ENCODE results near the gene GDF11.

Gene GDF11

GRCh38 chr12:55742719-55743405, at the start of gene GDF11:
GDF11 (plus strand) TSS chr12:55743122; CDS start chr12:55743317, 195 bp downstream.
- DNase-seq (ENCODE audit: low read depth) = peak; percentile 65

- no peak for DNase-seq (ENCODE audit: low read depth)
Measured at GRCh38 chr12:55693323-55694187, 49.4 kb upstream of the GDF11 start.

- DNase-seq (ENCODE audit: low read depth) = no peak
Measured at GRCh38 chr12:55694188-55694515, 48.8 kb upstream of the GDF11 start.

DNA sequence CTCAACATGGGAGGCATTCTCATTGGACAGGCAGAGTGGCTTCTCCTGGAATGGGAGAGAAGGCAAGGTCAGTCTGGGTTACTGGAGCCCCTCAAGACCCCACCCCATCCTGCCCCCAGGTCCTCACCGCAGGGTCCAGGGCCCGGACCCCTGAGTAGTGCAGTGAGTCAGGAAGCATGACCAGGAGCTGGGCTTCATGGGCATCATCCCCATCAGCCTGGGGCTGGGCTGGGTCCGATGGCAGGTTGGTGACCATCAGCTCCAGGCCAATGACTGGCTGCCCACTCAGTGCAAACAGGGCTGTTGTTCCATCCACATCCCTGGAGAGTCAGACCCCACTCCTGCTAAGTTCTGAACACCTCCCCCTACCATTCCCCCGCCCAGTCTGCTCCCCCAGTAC, 48.3 kb upstream of the GDF11 start:
- no peak for DNase-seq (ENCODE audit: low read depth)

DNA sequence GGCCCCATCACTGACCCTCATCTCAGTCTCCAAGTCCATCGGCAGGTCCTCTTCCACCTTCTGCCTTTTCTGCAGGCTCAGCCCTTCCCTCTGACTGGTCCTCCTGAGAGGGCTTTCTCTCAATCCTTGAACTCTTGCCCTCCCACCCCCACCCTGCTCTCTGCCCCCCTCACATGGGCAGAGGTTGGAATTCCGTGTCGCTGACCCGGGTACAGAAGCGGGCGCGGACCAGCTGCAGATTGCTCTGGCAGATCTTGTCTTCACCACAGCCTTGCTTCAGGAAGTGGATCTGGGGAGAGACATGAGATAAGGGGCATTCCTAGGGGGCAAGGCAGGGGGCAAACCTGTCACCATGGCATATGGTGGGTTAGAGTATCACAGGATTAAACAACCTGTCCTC, 47.6 kb upstream of the GDF11 start:
- no peak for DNase-seq (ENCODE audit: low read depth)

DNA sequence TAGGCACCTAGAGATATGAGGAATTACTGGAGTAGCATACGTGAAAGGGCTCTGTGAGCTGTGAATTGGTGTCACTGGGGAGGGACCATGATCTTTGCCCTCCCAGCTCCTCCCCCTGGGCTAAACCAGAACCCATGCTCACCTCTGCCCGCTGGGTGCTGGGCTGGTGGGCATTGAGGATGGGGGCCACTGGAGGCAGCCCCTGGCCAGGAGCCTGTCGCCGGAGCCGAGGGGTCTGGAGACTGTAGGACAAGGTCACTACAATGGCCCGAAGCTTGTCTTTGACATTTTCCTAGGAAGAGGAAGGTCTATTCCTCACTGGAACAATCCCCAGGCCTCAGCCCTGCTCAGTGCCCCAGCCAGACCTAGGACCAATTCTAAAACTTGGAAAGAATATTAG, 46.8 kb upstream of the GDF11 start:
- no peak for DNase-seq (ENCODE audit: low read depth)

- no peak for DNase-seq (ENCODE audit: low read depth)
Measured at GRCh38 chr12:55696796-55697462, 46.0 kb upstream of the GDF11 start.

DNA sequence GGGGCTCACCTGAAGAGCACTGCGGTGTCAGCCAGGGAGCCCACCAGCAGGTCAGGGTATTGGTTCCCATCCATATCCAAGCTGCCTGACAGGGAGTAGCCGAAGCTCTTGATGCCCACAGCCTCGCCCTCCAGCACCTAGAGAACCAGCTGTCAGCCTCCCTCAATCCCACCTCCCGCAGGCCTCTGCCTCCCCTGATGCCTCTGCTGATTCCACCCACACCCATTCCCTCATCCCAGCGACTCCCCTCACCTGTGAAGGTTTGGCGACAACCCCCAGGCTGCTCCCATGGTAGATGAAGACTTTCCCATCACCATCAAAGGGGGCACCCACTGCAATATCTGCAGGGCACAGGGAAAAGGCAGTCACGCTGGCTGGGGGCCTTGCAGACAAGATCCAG, 45.2 kb upstream of the GDF11 start:
- no peak for DNase-seq (ENCODE audit: low read depth)

DNA sequence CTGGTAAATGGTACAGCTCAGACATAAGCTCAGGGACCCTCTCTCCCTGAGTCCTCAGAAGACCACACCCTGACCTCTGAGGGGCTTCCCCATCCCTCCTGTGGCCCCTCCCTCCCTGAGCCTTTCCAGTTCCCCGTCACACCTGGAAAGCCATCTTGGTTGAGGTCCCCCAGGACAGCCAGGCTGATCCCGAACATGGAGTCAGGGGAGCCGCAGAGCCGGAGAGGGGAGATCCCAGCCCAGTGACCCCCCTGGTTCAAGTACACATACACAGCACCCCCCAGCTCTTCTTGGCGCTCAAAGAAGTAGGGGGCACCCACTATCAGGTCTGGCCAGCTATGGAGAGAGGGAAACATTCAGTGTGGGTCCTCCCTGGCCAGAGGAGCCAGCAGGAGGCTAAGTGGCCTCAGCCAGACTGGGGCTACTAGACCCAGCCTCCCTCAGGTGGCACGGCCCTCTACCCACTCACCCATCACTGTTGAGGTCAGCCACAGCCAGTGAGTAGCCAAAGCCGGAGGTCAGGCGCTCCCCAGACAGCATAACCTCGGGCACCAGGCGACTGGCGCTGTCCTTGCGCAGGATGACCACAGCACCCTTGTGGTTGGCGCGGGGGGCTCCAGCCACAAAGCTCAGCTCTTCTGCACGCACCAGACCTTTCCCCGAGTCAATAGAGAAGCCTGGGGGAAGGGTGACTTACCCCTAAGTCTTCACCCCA, 44.5 kb upstream of the GDF11 start:
- no peak for DNase-seq (ENCODE audit: low read depth)

- DNase-seq (ENCODE audit: low read depth) = no peak
Measured at GRCh38 chr12:55698965-55699364, 44.0 kb upstream of the GDF11 start.

- no peak for DNase-seq (ENCODE audit: low read depth)
Measured at GRCh38 chr12:55699471-55700055, 43.4 kb upstream of the GDF11 start.

GRCh38 chr12:55700255-55701018, 42.5 kb upstream of the GDF11 start:
- DNase-seq (ENCODE audit: low read depth) = no peak

- no peak for DNase-seq (ENCODE audit: low read depth)
Measured at GRCh38 chr12:55702861-55703260, 40.1 kb upstream of the GDF11 start.

DNA sequence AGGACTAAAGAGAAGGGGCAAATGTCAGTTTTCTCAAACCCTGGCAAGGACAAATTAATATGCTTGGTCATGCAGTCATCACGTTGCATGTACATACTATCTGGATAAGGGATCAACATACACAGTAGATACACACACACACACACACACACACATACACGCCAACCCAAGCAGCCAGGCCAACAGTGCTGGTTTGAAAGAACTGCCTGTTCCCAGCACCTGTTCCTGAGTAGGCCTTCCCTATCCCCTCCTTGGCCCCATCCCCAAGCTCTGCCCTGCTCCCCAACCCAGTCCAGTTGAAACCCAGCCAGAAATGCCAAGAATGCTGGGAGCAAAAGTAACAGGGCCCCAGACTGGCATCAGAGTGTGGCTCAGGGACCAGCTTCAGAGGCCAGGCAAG, 39.6 kb upstream of the GDF11 start:
- no peak for DNase-seq (ENCODE audit: low read depth)

DNA sequence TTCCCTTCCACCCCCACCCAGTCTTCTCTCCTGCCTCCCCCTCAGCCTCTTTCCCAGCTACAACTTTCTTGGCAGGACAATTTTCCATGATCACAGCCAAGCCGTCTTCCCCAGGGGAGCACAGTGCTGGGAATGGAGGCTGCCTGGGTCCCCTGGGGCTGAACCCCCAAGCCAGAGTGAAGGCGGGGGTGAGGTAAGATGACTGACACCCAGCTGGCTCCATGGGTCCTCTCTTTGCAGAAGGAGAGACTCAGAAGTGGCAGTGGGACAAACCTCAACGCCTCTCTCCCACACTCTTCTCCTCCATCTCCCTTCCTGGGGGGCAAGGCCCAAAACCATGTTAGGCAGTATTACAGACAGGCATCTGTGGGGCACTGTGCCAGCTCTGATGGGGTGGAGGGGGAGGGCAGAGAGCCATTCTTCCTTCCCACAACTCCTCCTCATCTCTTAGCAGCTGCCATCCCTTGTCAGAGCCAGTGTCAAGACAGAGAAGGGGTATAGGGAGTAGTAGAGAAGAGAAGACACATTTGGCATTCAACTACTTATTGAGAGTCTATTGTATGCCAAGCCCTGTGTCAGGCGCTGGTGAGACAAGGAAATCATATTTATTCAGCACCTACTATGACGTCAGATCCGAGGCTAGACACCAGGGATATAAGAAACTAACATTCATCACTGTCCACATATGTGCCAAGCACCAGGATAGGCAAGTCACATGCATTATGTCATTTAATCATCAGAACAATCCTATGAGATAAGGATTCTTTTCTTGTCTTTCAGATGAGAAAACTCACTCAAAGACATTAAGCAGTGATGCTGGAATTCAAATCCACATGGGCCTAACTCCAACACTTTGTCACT, 38.8 kb upstream of the GDF11 start:
- no peak for DNase-seq (ENCODE audit: low read depth)

DNA sequence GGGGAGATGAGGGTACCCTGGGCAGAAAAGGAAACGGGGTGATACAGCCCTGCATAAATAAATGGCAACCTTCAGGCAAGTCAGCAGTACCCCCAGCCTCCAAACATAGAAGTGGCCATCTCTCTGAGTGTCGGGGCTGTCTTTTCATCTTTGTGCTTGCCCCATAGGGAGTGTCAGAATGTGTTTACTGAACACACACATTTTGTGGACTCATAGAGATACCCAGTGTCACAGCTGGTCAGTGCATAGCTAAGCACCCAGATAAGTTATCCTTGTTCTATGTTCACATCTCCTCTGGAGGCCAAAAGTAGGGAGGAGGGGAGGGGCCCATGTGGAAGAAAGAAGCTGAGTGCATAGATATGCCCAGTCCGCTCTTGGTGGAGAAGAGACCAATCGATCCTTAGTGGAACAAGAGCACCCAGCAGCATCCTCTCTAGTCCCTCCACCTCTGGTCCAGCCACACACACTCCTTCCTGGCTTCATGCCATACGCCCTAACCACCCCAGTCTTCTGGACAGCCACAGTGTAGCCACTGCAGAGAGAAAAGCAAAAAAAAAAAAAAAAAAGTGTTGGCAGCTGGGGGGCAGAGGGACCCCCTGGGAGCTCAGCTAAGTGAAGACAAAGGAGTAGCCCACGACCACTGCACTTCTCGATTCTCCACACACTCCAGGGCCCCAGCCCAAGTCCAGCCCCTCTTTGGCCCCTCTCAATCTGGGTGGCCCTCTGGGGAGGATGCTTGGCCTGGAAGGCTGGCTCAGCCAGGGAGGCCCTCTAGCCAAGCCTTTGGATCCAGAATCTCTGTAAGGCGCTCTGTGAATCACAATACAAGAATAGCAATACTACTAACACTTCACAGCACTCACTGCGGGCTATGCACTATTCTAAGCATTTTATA, 37.9 kb upstream of the GDF11 start:
- DNase-seq (ENCODE audit: low read depth) = no peak

DNA sequence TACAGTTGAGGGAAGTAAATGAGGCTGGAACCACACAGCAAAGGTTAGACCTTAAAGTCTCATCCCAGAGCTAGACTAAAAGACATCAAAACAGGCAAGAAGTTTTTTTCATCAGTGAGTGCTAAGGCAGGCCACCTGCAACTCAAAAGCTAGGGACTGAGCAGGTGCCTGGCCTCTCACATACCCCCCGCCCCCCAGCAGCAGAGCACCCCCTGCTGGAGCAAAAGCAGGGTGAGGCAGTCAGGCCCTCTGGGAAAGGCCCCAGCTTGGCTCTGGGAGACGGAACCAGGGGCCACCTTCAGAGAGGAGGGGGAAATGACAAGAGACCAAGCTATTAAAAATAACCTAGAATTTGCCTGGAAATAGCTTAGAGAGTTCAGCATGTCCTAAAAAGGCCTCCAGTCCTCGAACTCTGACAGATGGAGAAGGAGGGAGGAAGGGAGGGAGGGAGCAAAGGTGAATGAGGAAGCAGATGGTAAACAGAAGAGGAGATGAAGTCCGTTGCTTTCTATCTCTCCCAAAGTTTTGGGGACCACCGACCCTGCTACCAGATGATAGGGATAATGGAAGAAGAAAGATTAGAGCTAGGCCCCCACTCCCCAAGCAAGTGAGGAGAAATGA, 37.0 kb upstream of the GDF11 start:
- DNase-seq (ENCODE audit: low read depth) = no peak

DNA sequence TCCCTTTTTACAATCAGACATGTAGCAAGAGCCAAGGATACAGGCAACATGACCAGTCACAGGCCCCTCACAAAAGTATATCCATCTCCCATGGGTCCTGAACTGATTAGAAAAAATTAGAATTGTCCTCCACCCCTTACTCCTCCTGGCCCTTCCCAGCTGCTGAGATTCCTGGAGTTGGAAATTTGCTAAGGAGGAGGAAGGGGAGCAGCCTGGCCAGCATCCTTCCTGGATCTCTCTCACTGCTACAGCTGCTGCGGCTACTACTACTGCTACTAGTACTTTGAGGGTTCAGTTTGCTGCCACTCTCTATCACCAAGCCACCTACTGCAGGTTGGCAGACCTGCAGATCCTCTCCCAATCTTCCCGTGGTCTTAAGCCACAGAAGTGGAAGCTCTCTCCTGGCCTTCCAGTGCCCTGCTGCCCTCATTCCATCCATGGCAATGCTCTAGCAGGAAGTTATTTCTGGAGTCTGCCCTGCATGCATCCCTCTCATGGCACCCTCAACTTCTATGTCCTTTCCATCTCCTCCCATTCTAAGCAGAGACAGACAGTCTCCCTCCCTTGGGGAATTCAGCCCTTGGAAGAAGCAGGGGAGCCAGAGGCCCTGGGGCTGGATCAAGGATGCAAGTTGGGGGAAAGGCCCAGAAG, 36.2 kb upstream of the GDF11 start:
- no peak for DNase-seq (ENCODE audit: low read depth)
